Hepatocyte (in vitro differentiated cells): Measurements from ENCODE around the gene ARPC1A. TPM values are rescaled to one million over a fixed set of nuclear protein-coding genes. Genes with fewer than 3 reads are reported as not detected.

ENCODE experiments used
- DNase-seq: peaks from one replicate; pipeline ENCODE4 v3.0.0-alpha.2; 2016; ENCODE audit warnings: low spot score
- H2AFZ ChIP-seq: fragments of 200-600 bp; sonication (generic); 2 replicates; pipeline ENCODE4 v1.6.0; 2016; ENCODE audit warnings: antibody characterized with exemption, mild to moderate bottlenecking
- H3K27ac ChIP-seq: fragments of 200-600 bp; sonication (generic); 2 replicates; pipeline ENCODE4 v1.5.1; 2016; ENCODE audit warnings: mild to moderate bottlenecking
- H3K27me3 ChIP-seq: fragments of 200-600 bp; sonication (generic); 2 replicates; pipeline ENCODE4 v1.6.1; 2016
- H3K36me3 ChIP-seq: fragments of 200-600 bp; sonication (generic); replicated peaks from 2 replicates; pipeline ENCODE4 v1.5.1; 2016; ENCODE audit warnings: low read depth; ENCODE audit not compliant: insufficient read depth
- H3K4me1 ChIP-seq: fragments of 200-600 bp; sonication (generic); 2 replicates; pipeline ENCODE4 v1.5.1; 2016; ENCODE audit warnings: mild to moderate bottlenecking, moderate library complexity; ENCODE audit not compliant: insufficient read depth
- H3K4me2 ChIP-seq: fragments of 200-600 bp; sonication (generic); 2 replicates; pipeline ENCODE4 v1.6.0; 2016
- H3K4me3 ChIP-seq: fragments of 200-600 bp; sonication (generic); 2 replicates; pipeline ENCODE4 v1.5.1; 2016; ENCODE audit warnings: mild to moderate bottlenecking
- H3K79me2 ChIP-seq: fragments of 200-600 bp; sonication (generic); 2 replicates; pipeline ENCODE4 v1.6.0; 2017; ENCODE audit warnings: mild to moderate bottlenecking
- H3K9me2 ChIP-seq: fragments of 200-600 bp; sonication (generic); replicated peaks from 2 replicates; pipeline ENCODE4 v1.6.0; 2017; ENCODE audit warnings: mild to moderate bottlenecking; ENCODE audit not compliant: insufficient read depth
- H3K9me3 ChIP-seq: fragments of 200-600 bp; sonication (generic); 2 replicates; pipeline ENCODE4 v1.5.1; 2016; ENCODE audit warnings: low read depth, mild to moderate bottlenecking
- H4K20me1 ChIP-seq: fragments of 200-600 bp; sonication (generic); 2 replicates; pipeline ENCODE4 v1.6.0; 2016; ENCODE audit warnings: mild to moderate bottlenecking; ENCODE audit not compliant: insufficient read depth, poor library complexity, severe bottlenecking
- EZH2 ChIP-seq: fragments of 200-600 bp; sonication (generic); IDR thresholded peaks from 2 replicates; pipeline ENCODE4 v1.6.1; 2016; ENCODE audit warnings: antibody characterized with exemption, mild to moderate bottlenecking, borderline replicate concordance
- EZH2phosphoT487 ChIP-seq: fragments of 200-600 bp; sonication (generic); IDR thresholded peaks from one replicate; pipeline ENCODE4 v1.6.1; 2018; ENCODE audit warnings: antibody characterized with exemption, mild to moderate bottlenecking, low read depth, moderate library complexity; ENCODE audit not compliant: unreplicated experiment, severe bottlenecking
- WGBS: methylation state at CpG from one replicate; pipeline ENCODE4 v1.1.6; 2016; ENCODE audit warnings: low lambda C conversion rate; ENCODE audit errors: missing lambda C conversion rate; 5-methylcytosine and 5-hydroxymethylcytosine counted together
- polyA plus RNA-seq: library from polyadenylated mRNA; unstranded; fragments of >200 nt; fragmentation: Nextera tagmentation; extraction: Ambion mirVana; gene quantifications from 2 replicates; pipeline ENCODE4 v1.2.1, GENCODE V29; 2016
- total RNA-seq: library from RNA; depleted of rRNA; stranded (reverse); fragments of >200 nt; gene quantifications from 2 replicates; pipeline ENCODE4 v1.2.3, GENCODE V29; 2014
- TF ChIP-seq, protein P1 (sequence below): fragments of 200-600 bp; sonication (generic); IDR thresholded peaks from 2 replicates; pipeline ENCODE4 v1.5.1; 2016; ENCODE audit warnings: antibody characterized with exemption, mild to moderate bottlenecking; ENCODE audit not compliant: poor library complexity

The ARPC1A gene
- total and polyA plus RNA-seq, 2 experiments from 2014 or later, result 166 to 190 TPM

DNA sequence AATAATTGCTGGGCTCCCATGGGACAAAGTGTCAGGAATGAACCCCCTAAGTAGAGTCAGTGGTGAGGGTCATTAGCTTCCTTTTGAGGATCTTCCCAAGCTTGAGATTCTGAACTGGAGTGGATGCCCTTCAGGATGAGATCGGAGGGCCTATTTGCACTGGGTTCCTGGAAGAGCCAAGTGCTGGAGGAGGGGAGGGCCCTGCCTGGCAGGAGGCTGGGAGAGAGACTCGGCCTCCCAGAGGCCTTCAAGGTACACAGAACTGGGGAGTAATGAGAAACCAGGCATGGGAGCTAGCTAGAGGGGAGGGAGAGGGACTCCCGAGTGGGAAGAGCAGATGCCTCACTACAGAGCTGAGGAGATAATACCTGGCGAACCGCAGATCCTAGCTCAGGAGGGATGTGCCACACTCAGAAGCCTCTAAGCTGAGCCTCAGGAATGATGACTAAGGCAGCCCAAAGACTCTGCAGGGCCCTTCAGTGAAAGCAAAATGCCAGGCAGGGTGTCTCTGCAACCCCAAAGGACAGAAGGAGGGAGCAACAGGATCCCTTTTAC, 73.3 kb downstream of the ARPC1A start:
- H3K36me3 ChIP-seq, result no peaks in the 10 kb centered on the region
- H3K79me2 ChIP-seq, result peaks cover 1% of the 10 kb centered on the region
- H4K20me1 ChIP-seq, result peaks cover 2% of the 10 kb centered on the region
- H3K27ac ChIP-seq, result no peak overlapping the region
- no peak for DNase-seq
- no peaks in the 10 kb centered on the region for H3K4me1 ChIP-seq
- H3K9me3 ChIP-seq, result no peaks in the 10 kb centered on the region
- H3K4me3 ChIP-seq, result no peak overlapping the region
- 75% methylated on average over 5 of the region's 5 CpGs for WGBS
- H3K9me2 ChIP-seq, result no peaks in the 10 kb centered on the region
- no peak overlapping the region for H2AFZ ChIP-seq
- TF ChIP-seq EZH2phosphoT487 (no peak), EZH2 (no peak)
- TF ChIP-seq, protein P1, sequence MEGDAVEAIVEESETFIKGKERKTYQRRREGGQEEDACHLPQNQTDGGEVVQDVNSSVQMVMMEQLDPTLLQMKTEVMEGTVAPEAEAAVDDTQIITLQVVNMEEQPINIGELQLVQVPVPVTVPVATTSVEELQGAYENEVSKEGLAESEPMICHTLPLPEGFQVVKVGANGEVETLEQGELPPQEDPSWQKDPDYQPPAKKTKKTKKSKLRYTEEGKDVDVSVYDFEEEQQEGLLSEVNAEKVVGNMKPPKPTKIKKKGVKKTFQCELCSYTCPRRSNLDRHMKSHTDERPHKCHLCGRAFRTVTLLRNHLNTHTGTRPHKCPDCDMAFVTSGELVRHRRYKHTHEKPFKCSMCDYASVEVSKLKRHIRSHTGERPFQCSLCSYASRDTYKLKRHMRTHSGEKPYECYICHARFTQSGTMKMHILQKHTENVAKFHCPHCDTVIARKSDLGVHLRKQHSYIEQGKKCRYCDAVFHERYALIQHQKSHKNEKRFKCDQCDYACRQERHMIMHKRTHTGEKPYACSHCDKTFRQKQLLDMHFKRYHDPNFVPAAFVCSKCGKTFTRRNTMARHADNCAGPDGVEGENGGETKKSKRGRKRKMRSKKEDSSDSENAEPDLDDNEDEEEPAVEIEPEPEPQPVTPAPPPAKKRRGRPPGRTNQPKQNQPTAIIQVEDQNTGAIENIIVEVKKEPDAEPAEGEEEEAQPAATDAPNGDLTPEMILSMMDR, result no peak
- no peaks in the 10 kb centered on the region for H3K27me3 ChIP-seq
- no peak overlapping the region for H3K4me2 ChIP-seq

DNA sequence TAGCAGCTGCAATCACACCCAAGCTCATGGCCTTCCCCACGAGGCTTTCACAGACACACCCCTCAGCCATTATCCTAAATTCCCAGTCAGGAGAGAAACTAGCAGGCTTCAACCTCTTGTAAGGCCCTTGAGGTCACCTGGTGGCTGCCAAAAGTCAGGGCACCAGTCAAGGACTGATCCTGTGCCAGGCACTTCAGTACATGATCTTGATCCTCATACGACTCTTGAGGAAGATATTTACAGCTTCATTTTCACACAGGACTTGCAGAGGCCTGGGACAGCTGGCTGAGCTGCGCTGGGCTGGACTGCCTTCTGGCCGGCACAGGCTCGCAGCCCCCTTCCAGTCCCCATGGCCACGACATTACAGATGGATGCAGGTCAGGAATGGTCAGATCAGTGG, 73.9 kb downstream of the ARPC1A start:
- no peaks in the 10 kb centered on the region for H3K36me3 ChIP-seq
- H2AFZ ChIP-seq, result no peak overlapping the region
- H3K27ac ChIP-seq, result no peak overlapping the region
- H3K79me2 ChIP-seq, result peaks cover 6% of the 10 kb centered on the region
- no peaks in the 10 kb centered on the region for H3K27me3 ChIP-seq
- H3K4me2 ChIP-seq, result no peak overlapping the region
- TF ChIP-seq, protein P1, result no peak
- TF ChIP-seq EZH2, result no peak
- TF ChIP-seq EZH2phosphoT487, result no peak
- H4K20me1 ChIP-seq, result peaks cover 5% of the 10 kb centered on the region
- no peak for DNase-seq
- H3K9me2 ChIP-seq, result no peaks in the 10 kb centered on the region
- H3K4me3 ChIP-seq, result no peak overlapping the region
- no peaks in the 10 kb centered on the region for H3K4me1 ChIP-seq
- no peaks in the 10 kb centered on the region for H3K9me3 ChIP-seq
- WGBS, result 94% methylated on average over 6 of the region's 6 CpGs

DNA sequence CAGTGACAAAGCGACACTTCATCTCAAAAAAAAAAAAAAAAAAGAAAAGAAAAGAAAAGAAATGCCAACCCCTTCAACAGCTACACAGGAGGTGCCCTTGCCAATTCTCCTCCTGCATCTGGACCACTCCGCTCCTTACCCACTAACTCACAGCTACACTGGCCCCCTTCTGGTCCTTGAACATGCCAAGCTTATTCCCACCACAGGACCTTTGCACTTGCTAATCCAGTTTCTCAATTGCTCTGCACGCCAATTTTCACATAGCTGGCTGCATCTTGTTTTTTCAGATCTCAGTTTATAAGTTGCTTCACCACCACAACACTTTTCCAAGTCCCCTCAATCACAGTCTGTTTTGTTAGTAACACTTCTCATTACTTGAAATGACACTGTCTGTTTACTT, 77.2 kb downstream of the ARPC1A start:
- 96% methylated on average over 2 of the region's 3 CpGs for WGBS
- H2AFZ ChIP-seq, result no peak overlapping the region
- H3K4me1 ChIP-seq, result peaks cover 12% of the 10 kb centered on the region
- no peaks in the 10 kb centered on the region for H3K9me2 ChIP-seq
- no peak overlapping the region for H3K4me3 ChIP-seq
- DNase-seq, result no peak
- no peaks in the 10 kb centered on the region for H3K27me3 ChIP-seq
- H3K36me3 ChIP-seq, result no peaks in the 10 kb centered on the region
- no peak overlapping the region for H3K4me2 ChIP-seq
- H3K27ac ChIP-seq, result no peak overlapping the region
- H3K9me3 ChIP-seq, result no peaks in the 10 kb centered on the region
- TF ChIP-seq EZH2, result no peak
- TF ChIP-seq EZH2phosphoT487, result no peak
- TF ChIP-seq, protein P1, result no peak
- peaks cover 39% of the 10 kb centered on the region for H3K79me2 ChIP-seq
- peaks cover 31% of the 10 kb centered on the region for H4K20me1 ChIP-seq

DNA sequence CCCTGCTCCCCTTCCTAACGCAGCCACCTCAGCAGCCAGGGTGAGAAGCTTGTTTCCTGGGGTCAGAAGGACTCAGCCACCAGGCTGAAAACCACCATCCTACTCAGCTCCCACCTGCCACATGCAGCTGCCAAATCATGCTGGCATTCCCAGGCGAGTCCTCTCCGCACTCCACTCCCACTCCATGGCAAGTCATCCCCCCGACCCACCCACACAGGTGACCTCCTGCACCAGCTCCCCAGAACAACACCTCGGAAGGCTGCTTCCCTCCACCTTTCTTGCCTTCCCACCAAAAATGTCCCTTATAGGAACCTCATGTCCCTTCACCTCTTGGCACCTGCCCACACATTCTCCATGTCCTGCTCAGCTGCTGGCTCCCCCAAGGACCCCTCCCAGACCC, 78.1 kb downstream of the ARPC1A start:
- Histone ChIP-seq H3K36me3 (no peaks in the 10 kb centered on the region), H3K27me3 (no peaks in the 10 kb centered on the region), H3K27ac (no peak overlapping the region), H3K79me2 (peaks cover 43% of the 10 kb centered on the region), H3K9me2 (no peaks in the 10 kb centered on the region), H4K20me1 (peaks cover 31% of the 10 kb centered on the region), H3K9me3 (no peaks in the 10 kb centered on the region), H3K4me2 (no peak overlapping the region), H3K4me3 (no peak overlapping the region), H2AFZ (no peak overlapping the region), H3K4me1 (peaks cover 12% of the 10 kb centered on the region)
- WGBS, result 98% methylated on average over 4 of the region's 5 CpGs
- TF ChIP-seq EZH2, result no peak
- TF ChIP-seq EZH2phosphoT487, result no peak
- TF ChIP-seq, protein P1, result no peak
- no peak for DNase-seq
